Mammary epithelial cell (primary cell): ENCODE data around the gene CDC16.

Experiments used
- CTCF ChIP-seq, 2 donors: IDR thresholded peaks in 1 of 2; conservative IDR thresholded peaks in 1 of 2; 2 replicates each; pipeline ENCODE4 v1.5.1; 2011 to 2012; ENCODE audit warnings: inconsistent platforms in 2 of 2, low read length in 2 of 2, mild to moderate bottlenecking in 2 of 2, control low read depth in 1 of 2, low read depth in 1 of 2; ENCODE audit not compliant: insufficient read depth in 1 of 2; ENCODE audit errors: extremely low read depth in 1 of 2
- EZH2 ChIP-seq: IDR thresholded peaks from 2 replicates; pipeline ENCODE4 v1.6.1; 2012; ENCODE audit warnings: low read length, inconsistent platforms, borderline replicate concordance

GRCh38 chr13:114213980-114214379, 20.7 kb upstream of the CDC16 start:
- no peak for TF ChIP-seq CTCF (conservative IDR thresholded peaks at IDR 0.05 in 1 of 2, IDR thresholded peaks at IDR 0.05 in 1 of 2; ENCODE audit: extremely low read depth in 1 of 2, insufficient read depth in 1 of 2, low read depth in 1 of 2, low read length in 2 of 2)
- no peak for TF ChIP-seq EZH2
